HepG2 (cell line): Measurements from ENCODE around the gene SERPINE2. TPM values are rescaled to one million over a fixed set of nuclear protein-coding genes. Genes with fewer than 3 reads are reported as not detected.

Source experiments
- ATAC-seq: fragments of 200-7000 bp; cut with Tn5 transposase; 3 replicates; pipeline ENCODE4 v1.9.1; 2020; ENCODE audit warnings: mild to moderate bottlenecking, moderate library complexity
- BruUV-seq: library from RNA; stranded (reverse); fragments of 400-500 nt; replicated peaks from 2 replicates; lab custom pipeline; 2021; lab: Mats Ljungman, UMichigan
- CTCF ChIA-PET: fragments of 300-600 bp; formaldehyde crosslinking; extraction: SDS; loops from one replicate; lab custom pipeline; 2021; ENCODE audit warnings: low total read pairs, inconsistent platforms, low intra/inter-chr PET ratio; lab: Yijun Ruan, JAX
- POLR2A ChIA-PET: fragments of 350-600 bp; sonication (Branson Sonifier 250); formaldehyde crosslinking; loops from one replicate; lab custom pipeline; 2020; ENCODE audit warnings: antibody characterized with exemption, inconsistent platforms; lab: Yijun Ruan, JAX
- DNase-seq: peaks from one replicate; pipeline ENCODE4 v3.0.0-alpha.2; 2015; ENCODE audit warnings: low spot score
- FAIRE-seq: peaks from 3 replicates; lab custom pipeline; 2011; peaks lifted over from hg19 to GRCh38; lab: Jason Lieb, UNC
- H2AFZ ChIP-seq: one replicate; pipeline ENCODE4 v1.6.1; 2011; ENCODE audit warnings: low read length, inconsistent platforms
- H3K27ac ChIP-seq: fragments of 300-600 bp; 3 replicates; pipeline ENCODE4 v1.8.0; 2011; ENCODE audit warnings: mixed run types, mild to moderate bottlenecking, mixed read lengths, low read length, inconsistent platforms; ENCODE audit not compliant: insufficient read depth; ENCODE audit errors: extremely low read length
- H3K27me3 ChIP-seq, 2 experiments: fragments of 200-600 bp in 1 of 2; 2 replicates in 1 of 2; 3 replicates in 1 of 2; pipeline versions ENCODE4 v1.6.0 to v1.8.0; 2011; ENCODE audit warnings: low read length in 2 of 2, mild to moderate bottlenecking in 2 of 2, moderate library complexity in 2 of 2, inconsistent platforms in 1 of 2; ENCODE audit not compliant: insufficient read depth in 2 of 2, control insufficient read depth in 1 of 2
- H3K36me3 ChIP-seq, 2 experiments: fragments of 200-600 bp in 1 of 2; replicated peaks in 1 of 2; 2 replicates in 1 of 2; 3 replicates in 1 of 2; pipeline versions ENCODE4 v1.5.1 to v1.8.0; 2011; ENCODE audit warnings: low read length in 2 of 2, inconsistent platforms in 1 of 2; ENCODE audit not compliant: insufficient read depth in 2 of 2, control insufficient read depth in 1 of 2
- H3K4me1 ChIP-seq: 2 replicates; pipeline ENCODE4 v1.5.1; 2012; ENCODE audit warnings: low read length, inconsistent platforms; ENCODE audit not compliant: insufficient read depth
- H3K4me2 ChIP-seq: 2 replicates; pipeline ENCODE4 v1.6.0; 2011; ENCODE audit warnings: low read depth, low read length, inconsistent platforms
- H3K4me3 ChIP-seq, 3 experiments: fragments of 200-600 bp in 1 of 3; sonication (generic), shearing (Covaris generic) in 1 of 3; replicated peaks in 1 of 3; 2 replicates each; pipeline ENCODE4 v1.5.1; 2011 to 2016; ENCODE audit warnings: low read length in 3 of 3, inconsistent platforms in 2 of 3, low read depth in 2 of 3, mild to moderate bottlenecking in 2 of 3, control low read depth in 1 of 3, mixed read lengths in 1 of 3; ENCODE audit not compliant: insufficient read depth in 1 of 3
- H3K79me2 ChIP-seq: one replicate; pipeline ENCODE4 v1.6.1; 2011; ENCODE audit warnings: low read length, inconsistent platforms; ENCODE audit not compliant: insufficient read depth
- H3K9ac ChIP-seq: 2 replicates; pipeline ENCODE4 v1.6.0; 2011; ENCODE audit warnings: mild to moderate bottlenecking, low read depth, low read length, inconsistent platforms; ENCODE audit not compliant: insufficient read depth
- H3K9me3 ChIP-seq: 2 replicates; pipeline ENCODE4 v1.5.1; 2012; ENCODE audit warnings: mild to moderate bottlenecking, low read length
- H4K20me1 ChIP-seq: 2 replicates; pipeline ENCODE4 v1.6.0; 2011; ENCODE audit warnings: inconsistent platforms, mild to moderate bottlenecking, low read length, moderate library complexity; ENCODE audit not compliant: insufficient read depth
- CHCHD3 ChIP-seq: sonication (generic); formaldehyde crosslinking; IDR thresholded peaks from 2 replicates; pipeline ENCODE4 v1.8.0; 2022; ENCODE audit warnings: mild to moderate bottlenecking, missing genetic modification reagents, moderate library complexity
- FOXO1 ChIP-seq: sonication (generic); formaldehyde crosslinking; IDR thresholded peaks from 2 replicates; pipeline ENCODE4 v1.4.0; 2020; ENCODE audit warnings: missing genetic modification reagents
- IRX3 ChIP-seq: sonication (generic); formaldehyde crosslinking; IDR thresholded peaks from 2 replicates; pipeline ENCODE4 v1.8.1; 2023; ENCODE audit warnings: mild to moderate bottlenecking, low read depth, missing genetic modification reagents, borderline replicate concordance
- KDM4B ChIP-seq: sonication (generic); formaldehyde crosslinking; IDR thresholded peaks from 2 replicates; pipeline ENCODE4 v1.4.0; 2020; ENCODE audit warnings: missing genetic modification reagents
- NRL ChIP-seq: sonication (generic); formaldehyde crosslinking; IDR thresholded peaks from 2 replicates; pipeline ENCODE4 v1.5.0; 2020; ENCODE audit warnings: missing genetic modification reagents, mild to moderate bottlenecking, moderate library complexity, borderline replicate concordance
- ONECUT2 ChIP-seq: sonication (generic); formaldehyde crosslinking; IDR thresholded peaks from 2 replicates; pipeline ENCODE4 v1.4.0; 2020; ENCODE audit warnings: missing genetic modification reagents
- SOX5 ChIP-seq: IDR thresholded peaks from 2 replicates; pipeline ENCODE4 v1.6.1; 2016; ENCODE audit warnings: borderline replicate concordance
- YEATS4 ChIP-seq: sonication (generic); formaldehyde crosslinking; IDR thresholded peaks from 2 replicates; pipeline ENCODE4 v1.4.0; 2020; ENCODE audit warnings: missing genetic modification reagents, borderline replicate concordance
- ZNF264 ChIP-seq: sonication (generic); formaldehyde crosslinking; IDR thresholded peaks from 2 replicates; pipeline ENCODE4 v1.4.0; 2020; ENCODE audit warnings: missing genetic modification reagents
- ZNF296 ChIP-seq: sonication (generic); formaldehyde crosslinking; conservative IDR thresholded peaks from 2 replicates; pipeline ENCODE4 v1.5.0; 2020; ENCODE audit warnings: mild to moderate bottlenecking, missing genetic modification reagents
- ZNF713 ChIP-seq: sonication (generic); formaldehyde crosslinking; IDR thresholded peaks from 2 replicates; pipeline ENCODE4 v1.4.0; 2020; ENCODE audit warnings: mild to moderate bottlenecking, missing genetic modification reagents
- ZNF720 ChIP-seq: sonication (generic); formaldehyde crosslinking; IDR thresholded peaks from 2 replicates; pipeline ENCODE4 v1.4.0; 2020; ENCODE audit warnings: missing genetic modification reagents
- ZSCAN30 ChIP-seq: sonication (generic); formaldehyde crosslinking; IDR thresholded peaks from 2 replicates; pipeline ENCODE4 v1.5.0; 2020; ENCODE audit warnings: mild to moderate bottlenecking, missing genetic modification reagents
- ZSCAN9 ChIP-seq: IDR thresholded peaks from 2 replicates; pipeline ENCODE4 v1.6.1; 2016; ENCODE audit warnings: borderline replicate concordance
- WGBS: methylation state at CpG from one replicate; pipeline ENCODE4 v1.1.6; 2017; ENCODE audit warnings: low lambda C conversion rate; 5-methylcytosine and 5-hydroxymethylcytosine counted together
- in situ Hi-C: cut with HindIII; loops from 2 replicates; pipeline ENCODE4 v1.10.0; 2017; ENCODE audit warnings: low pct_unique_long_range_greater_than_20kb; ENCODE audit not compliant: extremely low pct_ligation_motif_present
- intact Hi-C: fragments of 100-400 bp; cut with micrococcal nuclease; formaldehyde crosslinking; loops from one replicate; pipeline ENCODE4 v1.10.0; 2022; ENCODE audit not compliant: unreplicated experiment
- polyA plus RNA-seq, 8 experiments: library from polyadenylated mRNA; depleted of rRNA in 3 of 8; stranded (reverse) in 7 of 8; unstranded in 1 of 8; fragments of >200 nt; fragmentation: Illumina TruSeq in 4 of 8; extraction: Trizol in 4 of 8; gene quantifications; 2 replicates each; pipeline versions ENCODE4 v1.2.1 to v1.2.3, GENCODE V29; 2011 to 2016; ENCODE audit warnings: low read depth in 4 of 8, missing spikeins in 1 of 8, mixed read lengths in 1 of 8; ENCODE audit not compliant: insufficient read depth in 1 of 8
- total RNA-seq, 5 experiments: library from RNA; depleted of rRNA; stranded (reverse); fragments of >200 nt; fragmentation: Illumina TruSeq; extraction: Trizol; gene quantifications; 2 replicates each; pipeline ENCODE4 v1.2.3, GENCODE V29; 2016; ENCODE audit warnings: low read depth in 1 of 5
- TF ChIP-seq, protein P1 (sequence below): sonication (generic); formaldehyde crosslinking; IDR thresholded peaks from 2 replicates; pipeline ENCODE4 v1.4.0; 2020; ENCODE audit warnings: missing genetic modification reagents, low read depth, mild to moderate bottlenecking, borderline replicate concordance
- TF ChIP-seq, protein P2 (sequence below): sonication (generic); formaldehyde crosslinking; IDR thresholded peaks from 2 replicates; pipeline ENCODE4 v1.5.0; 2020; ENCODE audit warnings: missing genetic modification reagents, mild to moderate bottlenecking, borderline replicate concordance
- TF ChIP-seq, protein P3 (sequence below): sonication (generic); formaldehyde crosslinking; IDR thresholded peaks from 2 replicates; pipeline ENCODE4 v1.4.0; 2020; ENCODE audit warnings: missing genetic modification reagents

SERPINE2 gene
- total and polyA plus RNA-seq, 2 of the 13 experiments (the other 11 are each of a cell fraction or from before 2014, with no cell fraction given), result 7.9 to 18.1 TPM

DNA sequence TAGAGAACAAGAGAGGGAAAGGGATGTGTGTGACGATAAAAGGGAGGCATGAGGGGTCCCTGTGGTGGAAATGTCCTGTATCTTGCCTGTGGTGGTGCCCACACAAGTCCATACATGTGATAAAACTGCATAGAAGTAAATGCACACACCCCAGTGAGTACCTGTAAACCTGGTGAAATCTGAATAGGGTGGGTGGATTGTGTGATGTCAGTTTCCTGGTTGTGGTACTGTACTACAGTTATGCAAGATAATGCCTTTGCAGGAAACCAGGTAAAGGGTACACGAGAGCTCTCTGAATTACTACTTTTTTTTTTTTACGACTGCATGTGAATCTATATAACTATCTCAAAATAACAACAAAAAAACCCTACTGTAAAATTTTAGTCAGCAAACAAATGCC is 22.1 kb downstream of the SERPINE2 start:
- no peak overlapping the region for H2AFZ ChIP-seq
- H3K4me1 ChIP-seq, result no peaks in the 10 kb centered on the region
- no peaks in the 10 kb centered on the region for H3K9me3 ChIP-seq
- H3K4me3 ChIP-seq, result no peak overlapping the region
- no peaks in the 10 kb centered on the region for H3K79me2 ChIP-seq
- no peak for TF ChIP-seq ONECUT2 (CRISPR knock-in tag)
- no peak for TF ChIP-seq IRX3 (CRISPR knock-in tag)
- no peak overlapping the region for H3K4me2 ChIP-seq
- H3K9ac ChIP-seq, result no peak overlapping the region
- DNase-seq (no peak), FAIRE-seq (no peak), ATAC-seq (no peak)
- no TSS peak for BruUV-seq
- no peak overlapping the region for H3K27ac ChIP-seq
- H3K36me3 ChIP-seq, result no peaks in the 10 kb centered on the region
- no peaks in the 10 kb centered on the region for H4K20me1 ChIP-seq
- ChIA-PET POLR2A (no interaction called here), CTCF (no interaction called here)
- WGBS, result 48% methylated on average over 3 of the region's 3 CpGs
- in situ Hi-C loops (no loop called here), intact Hi-C loops (no loop called here)
- H3K27me3 ChIP-seq, result no peaks in the 10 kb centered on the region

DNA sequence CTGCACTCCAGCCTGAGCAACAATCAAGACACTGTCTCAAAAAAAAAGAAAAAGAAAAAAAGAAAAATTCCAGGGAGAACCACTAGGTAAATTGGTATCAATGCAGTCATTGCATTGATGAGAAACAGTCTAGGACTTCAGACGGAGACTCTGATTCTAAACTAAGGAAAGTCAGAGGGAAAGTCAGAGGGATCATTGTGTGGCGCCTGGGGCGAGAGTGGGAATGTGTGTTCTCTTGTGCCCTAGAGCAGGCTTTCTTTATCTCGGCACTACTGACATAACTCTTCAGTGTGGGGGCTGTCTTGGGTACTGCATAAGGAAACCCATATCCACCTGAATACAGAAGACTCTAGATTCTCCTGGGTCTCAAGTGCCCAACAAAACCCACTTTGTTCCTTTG is 24.8 kb downstream of the SERPINE2 start:
- ATAC-seq (no peak), FAIRE-seq (no peak)

More for the DNA sequence above, 24.8 kb downstream of the SERPINE2 start:
- Histone ChIP-seq H3K79me2 (no peaks in the 10 kb centered on the region), H3K9ac (no peak overlapping the region), H3K9me3 (no peaks in the 10 kb centered on the region), H2AFZ (no peak overlapping the region), H3K27ac (no peak overlapping the region), H3K4me3 (no peak overlapping the region), H3K4me1 (peaks cover 16% of the 10 kb centered on the region), H3K27me3 (no peaks in the 10 kb centered on the region), H3K36me3 (no peaks in the 10 kb centered on the region), H4K20me1 (no peaks in the 10 kb centered on the region), H3K4me2 (no peak overlapping the region)
- no peak for TF ChIP-seq ZSCAN9 (CRISPR knock-in tag)
- TF ChIP-seq ZNF264 (CRISPR knock-in tag), result no peak
- TF ChIP-seq, protein P1, sequence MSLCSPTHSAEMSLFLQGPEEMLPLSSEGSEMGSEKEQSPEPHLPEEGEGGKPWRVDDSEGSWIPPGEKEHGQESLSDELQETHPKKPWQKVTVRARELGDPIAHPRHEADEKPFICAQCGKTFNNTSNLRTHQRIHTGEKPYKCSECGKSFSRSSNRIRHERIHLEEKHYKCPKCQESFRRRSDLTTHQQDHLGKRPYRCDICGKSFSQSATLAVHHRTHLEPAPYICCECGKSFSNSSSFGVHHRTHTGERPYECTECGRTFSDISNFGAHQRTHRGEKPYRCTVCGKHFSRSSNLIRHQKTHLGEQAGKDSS (CRISPR knock-in tag), result no peak
- no peak for TF ChIP-seq CHCHD3 (CRISPR knock-in tag)
- no peak for TF ChIP-seq ZNF720 (CRISPR knock-in tag)
- TF ChIP-seq, protein P2, sequence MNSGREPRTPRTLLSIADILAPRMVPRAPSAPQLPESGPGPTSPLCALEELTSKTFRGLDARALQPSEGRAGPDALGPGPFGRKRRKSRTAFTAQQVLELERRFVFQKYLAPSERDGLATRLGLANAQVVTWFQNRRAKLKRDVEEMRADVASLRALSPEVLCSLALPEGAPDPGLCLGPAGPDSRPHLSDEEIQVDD (CRISPR knock-in tag), result no peak
- no peak for TF ChIP-seq ZNF713
- TF ChIP-seq YEATS4 (CRISPR knock-in tag), result no peak
- TF ChIP-seq FOXO1 (CRISPR knock-in tag), result no peak
- no peak for TF ChIP-seq SOX5 (CRISPR knock-in tag)
- no peak for TF ChIP-seq ZSCAN30
- TF ChIP-seq, protein P3, sequence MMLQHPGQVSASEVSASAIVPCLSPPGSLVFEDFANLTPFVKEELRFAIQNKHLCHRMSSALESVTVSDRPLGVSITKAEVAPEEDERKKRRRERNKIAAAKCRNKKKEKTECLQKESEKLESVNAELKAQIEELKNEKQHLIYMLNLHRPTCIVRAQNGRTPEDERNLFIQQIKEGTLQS (CRISPR knock-in tag), result no peak
- no peak for TF ChIP-seq KDM4B (CRISPR knock-in tag)
- TF ChIP-seq ZNF296 (CRISPR knock-in tag), result no peak
- no peak for TF ChIP-seq NRL (CRISPR knock-in tag)
- CTCF ChIA-PET, result no interaction called here
- WGBS, result 95% methylated on average over 4 of the region's 4 CpGs
- intact Hi-C loops (no loop called here), in situ Hi-C loops (no loop called here)
- BruUV-seq, result no TSS peak
- no peak for DNase-seq
- POLR2A ChIA-PET, result no interaction called here
